Smooth muscle cell (in vitro differentiated cells): ENCODE results near the gene MAT2B. TPM values are rescaled to one million over a fixed set of nuclear protein-coding genes. Genes with fewer than 3 reads are reported as not detected.

Experiments
- DNase-seq: peaks from one replicate; lab custom pipeline; 2025; ENCODE audit not compliant: unreplicated experiment; lab: John Stamatoyannopoulos, UW
- H2AFZ ChIP-seq: fragments of 200-600 bp; sonication (generic); 2 replicates; pipeline ENCODE4 v1.6.0; 2016; ENCODE audit warnings: antibody characterized with exemption, low read depth, mild to moderate bottlenecking
- H3F3A ChIP-seq: fragments of 200-600 bp; sonication (generic); 2 replicates; pipeline ENCODE4 v1.6.0; 2017; ENCODE audit warnings: antibody characterized with exemption, low read depth
- H3K27ac ChIP-seq: fragments of 200-600 bp; sonication (generic); 2 replicates; pipeline ENCODE4 v1.5.1; 2016; ENCODE audit warnings: low read depth, mild to moderate bottlenecking
- H3K27me3 ChIP-seq: fragments of 200-600 bp; sonication (generic); 2 replicates; pipeline ENCODE4 v1.6.1; 2016; ENCODE audit warnings: low read depth, mild to moderate bottlenecking
- H3K36me3 ChIP-seq: fragments of 200-600 bp; sonication (generic); 2 replicates; pipeline ENCODE4 v1.5.1; 2016; ENCODE audit warnings: low read depth
- H3K4me1 ChIP-seq: fragments of 200-600 bp; sonication (generic); 2 replicates; pipeline ENCODE4 v1.5.1; 2016; ENCODE audit warnings: low read depth
- H3K4me2 ChIP-seq: fragments of 200-600 bp; sonication (generic); 2 replicates; pipeline ENCODE4 v1.6.0; 2016; ENCODE audit warnings: mild to moderate bottlenecking
- H3K4me3 ChIP-seq: fragments of 200-600 bp; sonication (generic); 2 replicates; pipeline ENCODE4 v1.5.1; 2016; ENCODE audit warnings: mild to moderate bottlenecking
- H3K79me2 ChIP-seq: fragments of 200-600 bp; sonication (generic); 2 replicates; pipeline ENCODE4 v1.6.0; 2016; ENCODE audit warnings: low read depth, mild to moderate bottlenecking
- H3K9ac ChIP-seq: fragments of 200-600 bp; sonication (generic); 2 replicates; pipeline ENCODE4 v1.6.0; 2016; ENCODE audit warnings: low read depth
- H3K9me3 ChIP-seq: fragments of 200-600 bp; sonication (generic); replicated peaks from 2 replicates; pipeline ENCODE4 v1.5.1; 2016; ENCODE audit warnings: low read depth
- H4K20me1 ChIP-seq: fragments of 200-600 bp; sonication (generic); 2 replicates; pipeline ENCODE4 v1.6.0; 2016; ENCODE audit warnings: low read depth
- WGBS: methylation state at CpG from one replicate; pipeline ENCODE4 v1.1.7; 2016; ENCODE audit warnings: low lambda C conversion rate; 5-methylcytosine and 5-hydroxymethylcytosine counted together
- polyA plus RNA-seq: library from polyadenylated mRNA; unstranded; fragments of >200 nt; fragmentation: Nextera tagmentation; extraction: Ambion mirVana; gene quantifications from 2 replicates; pipeline ENCODE4 v1.2.1, GENCODE V29; 2016
- total RNA-seq: library from RNA; depleted of rRNA; stranded (reverse); fragments of >200 nt; gene quantifications from 2 replicates; pipeline ENCODE4 v1.2.3, GENCODE V29; 2014
- TF ChIP-seq, protein P1 (sequence below): fragments of 200-600 bp; sonication (generic); IDR thresholded peaks from 2 replicates; pipeline ENCODE4 v1.5.1; 2017; ENCODE audit warnings: borderline replicate concordance, mild to moderate bottlenecking, antibody characterized with exemption; ENCODE audit not compliant: insufficient read depth, poor library complexity, severe bottlenecking

Gene MAT2B
- total and polyA plus RNA-seq, 2 experiments from 2014 or later: 41.0 to 63.2 TPM

DNA sequence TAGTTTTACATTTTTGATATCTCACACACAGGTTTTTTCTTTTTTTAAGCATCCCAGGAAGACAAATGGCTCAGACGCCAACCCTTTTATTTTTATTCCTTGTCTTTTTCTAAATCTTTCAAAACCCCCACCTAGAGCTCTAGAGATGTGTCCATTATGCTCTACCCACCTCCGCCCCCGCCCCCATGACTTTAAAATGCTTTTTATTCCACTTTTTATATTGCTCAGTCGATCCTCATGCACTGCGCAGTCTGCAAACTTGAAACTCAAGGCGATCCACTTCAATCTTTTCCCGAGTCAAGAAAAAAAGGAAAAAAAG, 411 bp upstream of the MAT2B start:
- Histone ChIP-seq H3K27me3 (no peaks in the 10 kb centered on the region), H3K4me3 (peak overlapping the region; percentile 74), H4K20me1 (peaks cover 41% of the 10 kb centered on the region), H3K36me3 (no peaks in the 10 kb centered on the region), H3K27ac (peak overlapping the region; percentile 94), H3K9me3 (no peaks in the 10 kb centered on the region), H2AFZ (peak overlapping the region; percentile 93), H3K9ac (peak overlapping the region; percentile 93), H3K4me1 (peaks cover 54% of the 10 kb centered on the region), H3K79me2 (peaks cover 40% of the 10 kb centered on the region), H3K4me2 (peak overlapping the region; percentile 94), H3F3A (peaks cover 29% of the 10 kb centered on the region)
- 1% methylated on average over 7 of the region's 7 CpGs for WGBS
- DNase-seq: no peak
- TF ChIP-seq, protein P1, sequence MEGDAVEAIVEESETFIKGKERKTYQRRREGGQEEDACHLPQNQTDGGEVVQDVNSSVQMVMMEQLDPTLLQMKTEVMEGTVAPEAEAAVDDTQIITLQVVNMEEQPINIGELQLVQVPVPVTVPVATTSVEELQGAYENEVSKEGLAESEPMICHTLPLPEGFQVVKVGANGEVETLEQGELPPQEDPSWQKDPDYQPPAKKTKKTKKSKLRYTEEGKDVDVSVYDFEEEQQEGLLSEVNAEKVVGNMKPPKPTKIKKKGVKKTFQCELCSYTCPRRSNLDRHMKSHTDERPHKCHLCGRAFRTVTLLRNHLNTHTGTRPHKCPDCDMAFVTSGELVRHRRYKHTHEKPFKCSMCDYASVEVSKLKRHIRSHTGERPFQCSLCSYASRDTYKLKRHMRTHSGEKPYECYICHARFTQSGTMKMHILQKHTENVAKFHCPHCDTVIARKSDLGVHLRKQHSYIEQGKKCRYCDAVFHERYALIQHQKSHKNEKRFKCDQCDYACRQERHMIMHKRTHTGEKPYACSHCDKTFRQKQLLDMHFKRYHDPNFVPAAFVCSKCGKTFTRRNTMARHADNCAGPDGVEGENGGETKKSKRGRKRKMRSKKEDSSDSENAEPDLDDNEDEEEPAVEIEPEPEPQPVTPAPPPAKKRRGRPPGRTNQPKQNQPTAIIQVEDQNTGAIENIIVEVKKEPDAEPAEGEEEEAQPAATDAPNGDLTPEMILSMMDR: no peak

DNA sequence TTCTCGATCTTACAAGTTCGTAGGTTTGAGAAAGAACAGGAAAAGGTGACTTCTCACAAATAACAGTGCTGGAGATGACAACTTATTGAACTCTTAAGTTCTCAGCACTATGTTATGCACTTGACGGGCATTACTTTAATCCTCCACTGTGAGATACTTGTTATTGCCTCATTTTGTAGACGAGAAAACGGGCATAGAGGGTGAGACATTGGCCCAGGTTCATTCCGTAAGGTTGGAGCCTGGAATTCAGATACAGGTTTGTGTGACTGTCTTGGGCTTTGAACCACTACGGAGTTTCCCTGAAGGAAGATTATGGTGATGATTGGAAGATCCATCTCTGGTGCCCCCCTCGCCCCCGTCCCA, 657 bp downstream of the MAT2B start:
- peak overlapping the region; percentile 94 for H3K27ac ChIP-seq
- no peaks in the 10 kb centered on the region for H3K9me3 ChIP-seq
- H3K27me3 ChIP-seq: no peaks in the 10 kb centered on the region
- peaks cover 51% of the 10 kb centered on the region for H3K79me2 ChIP-seq
- H3K9ac ChIP-seq: peak overlapping the region; percentile 93
- DNase-seq: no peak
- H3K4me2 ChIP-seq: peak overlapping the region; percentile 94
- WGBS: 4% methylated on average over 9 of the region's 9 CpGs
- H3F3A ChIP-seq: peaks cover 29% of the 10 kb centered on the region
- peaks cover 55% of the 10 kb centered on the region for H3K4me1 ChIP-seq
- H2AFZ ChIP-seq: peak overlapping the region; percentile 93
- H4K20me1 ChIP-seq: peaks cover 51% of the 10 kb centered on the region
- TF ChIP-seq, protein P1: no peak
- peak overlapping the region; percentile 74 for H3K4me3 ChIP-seq
- no peaks in the 10 kb centered on the region for H3K36me3 ChIP-seq

DNA sequence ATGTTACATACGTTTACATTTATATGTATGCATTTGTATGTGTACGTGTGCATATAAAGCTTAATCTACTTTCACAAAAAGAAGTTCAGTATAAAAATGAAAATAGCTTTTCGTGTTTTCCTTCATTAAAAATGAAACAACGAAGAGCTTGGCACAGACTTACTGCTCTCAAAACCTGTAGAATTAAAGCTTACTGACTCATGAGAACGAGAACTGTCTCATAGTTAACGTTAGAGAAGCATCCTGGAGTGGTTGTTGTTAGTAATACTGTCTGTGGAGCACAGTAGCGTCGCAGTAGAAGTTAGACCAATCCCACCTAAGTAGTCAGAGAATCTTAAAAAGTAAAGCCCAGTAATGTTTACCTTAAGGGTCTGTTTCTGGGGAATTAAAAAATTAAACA, 1.3 kb downstream of the MAT2B start:
- peaks cover 29% of the 10 kb centered on the region for H3F3A ChIP-seq
- DNase-seq: no peak
- no peaks in the 10 kb centered on the region for H3K36me3 ChIP-seq
- WGBS: 23% methylated on average over 8 of the region's 8 CpGs
- no peak overlapping the region for H2AFZ ChIP-seq
- peak overlapping the region; percentile 74 for H3K4me3 ChIP-seq
- H3K79me2 ChIP-seq: peaks cover 57% of the 10 kb centered on the region
- no peaks in the 10 kb centered on the region for H3K27me3 ChIP-seq
- peak overlapping the region; percentile 94 for H3K4me2 ChIP-seq
- peak overlapping the region; percentile 93 for H3K9ac ChIP-seq
- peaks cover 55% of the 10 kb centered on the region for H3K4me1 ChIP-seq
- H4K20me1 ChIP-seq: peaks cover 58% of the 10 kb centered on the region
- no peaks in the 10 kb centered on the region for H3K9me3 ChIP-seq
- TF ChIP-seq, protein P1: no peak
- peak overlapping the region; percentile 94 for H3K27ac ChIP-seq

DNA sequence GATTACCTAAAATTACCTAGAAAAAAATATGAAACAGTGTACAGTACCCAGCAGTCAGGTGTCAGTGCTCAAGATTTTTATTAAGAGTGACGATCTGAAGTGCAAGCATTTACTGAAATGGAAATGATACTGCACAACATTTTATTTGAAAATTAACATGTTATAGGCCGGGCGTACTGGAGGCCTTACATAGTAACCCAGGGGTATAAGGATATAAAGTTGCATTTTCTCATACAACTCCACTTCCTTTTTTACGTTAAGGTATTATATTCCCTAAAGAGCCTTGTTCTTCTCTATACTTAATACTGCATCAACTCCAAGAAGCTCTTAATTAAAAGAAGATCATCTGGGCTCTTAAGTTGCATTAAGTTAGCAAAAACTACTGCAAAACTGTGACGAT, 3.3 kb downstream of the MAT2B start:
- H3F3A ChIP-seq: peaks cover 15% of the 10 kb centered on the region
- no peak overlapping the region for H2AFZ ChIP-seq
- no peak for DNase-seq
- no peaks in the 10 kb centered on the region for H3K9me3 ChIP-seq
- H4K20me1 ChIP-seq: peaks cover 75% of the 10 kb centered on the region
- H3K4me1 ChIP-seq: peaks cover 43% of the 10 kb centered on the region
- WGBS: 87% methylated on average over 5 of the region's 5 CpGs
- TF ChIP-seq, protein P1: no peak
- peaks cover 17% of the 10 kb centered on the region for H3K36me3 ChIP-seq
- H3K4me2 ChIP-seq: peak overlapping the region; percentile 66
- H3K9ac ChIP-seq: peak overlapping the region; percentile 1
- peak overlapping the region; percentile 61 for H3K27ac ChIP-seq
- no peaks in the 10 kb centered on the region for H3K27me3 ChIP-seq
- peaks cover 72% of the 10 kb centered on the region for H3K79me2 ChIP-seq
- H3K4me3 ChIP-seq: peak overlapping the region; percentile 32
